ENCODE results near the gene PTGIS.

Gene PTGIS

GRCh38 chr20:49476016-49476355, 92.0 kb downstream of the PTGIS start:
- no peak overlapping the region for H3K4me3 ChIP-seq (ENCODE audit: low read depth, low read length)
- in situ Hi-C loops (cut with HindIII; ENCODE audit: low sequenced_read_pairs) = no loop called here
- TF ChIP-seq CTCF (IDR thresholded peaks at IDR 0.05; ENCODE audit: low read depth, low read length, missing control alignments) = no peak
- DNase-seq (ENCODE audit: low read depth) = no peak

GRCh38 chr20:49475292-49476015, 92.5 kb downstream of the PTGIS start:
- DNase-seq (ENCODE audit: low read depth) = no peak
- H3K4me3 ChIP-seq (ENCODE audit: low read depth, low read length) = no peak overlapping the region
- in situ Hi-C loops (cut with HindIII; ENCODE audit: low sequenced_read_pairs) = no loop called here
- no peak for TF ChIP-seq CTCF (IDR thresholded peaks at IDR 0.05; ENCODE audit: low read depth, low read length, missing control alignments)

- TF ChIP-seq CTCF (IDR thresholded peaks at IDR 0.05; ENCODE audit: low read depth, low read length, missing control alignments) = no peak
- in situ Hi-C loops (cut with HindIII; ENCODE audit: low sequenced_read_pairs) = loop anchor here (5.0 kb wide), 1 partner anchor 39 kb away; no protein-coding TSS in a partner anchor
- DNase-seq (ENCODE audit: low read depth) = no peak
- no peak overlapping the region for H3K4me3 ChIP-seq (ENCODE audit: low read depth, low read length)
Observed at GRCh38 chr20:49471397-49471796, 96.5 kb downstream of the PTGIS start.

- DNase-seq (ENCODE audit: low read depth) = no peak
- in situ Hi-C loops (cut with HindIII; ENCODE audit: low sequenced_read_pairs) = loop anchor here (5.0 kb wide), 1 partner anchor 39 kb away; no protein-coding TSS in a partner anchor
- no peak for TF ChIP-seq CTCF (IDR thresholded peaks at IDR 0.05; ENCODE audit: low read depth, low read length, missing control alignments)
- H3K4me3 ChIP-seq (ENCODE audit: low read depth, low read length) = no peak overlapping the region
Observed at GRCh38 chr20:49470922-49471321, 97.0 kb downstream of the PTGIS start.

GRCh38 chr20:49469060-49469459, 98.9 kb downstream of the PTGIS start:
- in situ Hi-C loops (cut with HindIII; ENCODE audit: low sequenced_read_pairs) = no loop called here
- H3K4me3 ChIP-seq (ENCODE audit: low read depth, low read length) = no peak overlapping the region
- no peak for DNase-seq (ENCODE audit: low read depth)
- TF ChIP-seq CTCF (IDR thresholded peaks at IDR 0.05; ENCODE audit: low read depth, low read length, missing control alignments) = no peak

- in situ Hi-C loops (cut with HindIII; ENCODE audit: low sequenced_read_pairs) = no loop called here
- TF ChIP-seq CTCF (IDR thresholded peaks at IDR 0.05; ENCODE audit: low read depth, low read length, missing control alignments) = no peak
- no peak for DNase-seq (ENCODE audit: low read depth)
- H3K4me3 ChIP-seq (ENCODE audit: low read depth, low read length) = no peak overlapping the region
Observed at GRCh38 chr20:49468412-49468811, 99.5 kb downstream of the PTGIS start.

Measured in astrocyte of the cerebellum (primary cell).